Right cardiac atrium (tissue), 5 donors: ENCODE measurements around the gene MPRIP. TPM values are rescaled to one million over a fixed set of nuclear protein-coding genes. Genes with fewer than 3 reads are reported as not detected.

ENCODE experiments used
- ATAC-seq, 2 donors: fragments of 200-7000 bp; cut with Tn5 transposase; one replicate each; pipeline versions ENCODE4 v1.8.0 to v1.9.1; 2020; ENCODE audit warnings: moderate library complexity in 2 of 2, mild to moderate bottlenecking in 1 of 2
- DNase-seq, 3 donors: peaks; one replicate each; pipeline ENCODE4 v3.0.0-alpha.2; 2020
- H3K27ac ChIP-seq: one replicate; pipeline ENCODE4 v1.5.1; 2013; ENCODE audit warnings: mild to moderate bottlenecking, low read length, control low read depth, moderate library complexity
- H3K27me3 ChIP-seq: one replicate; pipeline ENCODE4 v1.6.1; 2013; ENCODE audit not compliant: control insufficient read depth, insufficient read depth
- H3K4me1 ChIP-seq: one replicate; pipeline ENCODE4 v1.6.1; 2013; ENCODE audit warnings: low read length; ENCODE audit not compliant: control insufficient read depth, insufficient read depth
- H3K4me3 ChIP-seq: one replicate; pipeline ENCODE4 v1.5.1; 2013; ENCODE audit warnings: low read length, control low read depth
- H3K9me3 ChIP-seq: one replicate; pipeline ENCODE4 v1.6.1; 2013; ENCODE audit warnings: low read length; ENCODE audit not compliant: control insufficient read depth
- WGBS: extraction: QIAGEN DNeasy Blood & Tissue Kit; methylation state at CpG from one replicate; pipeline ENCODE4 v1.1.7; 2013; 5-methylcytosine and 5-hydroxymethylcytosine counted together
- intact Hi-C, 4 donors: fragments of 100-400 bp; cut with DNase I; formaldehyde crosslinking; loops; one replicate each; pipeline versions ENCODE4 v1.11.0 to v1.14.0; 2022 to 2023
- polyA plus RNA-seq: library from polyadenylated mRNA; stranded (reverse); fragments of 200-250 nt; gene quantifications from one replicate; pipeline ENCODE4 v1.2.3, GENCODE V29; 2013
- total RNA-seq, 4 donors: library from RNA; stranded (reverse); fragmentation: NEBNext Ultra II Directional; extraction: Animal tissue kit (Norgen Biotek cat#: 25700); gene quantifications; one replicate each; pipeline ENCODE4 v1.2.1, GENCODE V29; 2021
- donor health status: healthy with polysubstance abuse.
- donor health status: DM: no; HTN: yes; CAD: no.
- donor health status: DM: no; HTN: no; CAD: no.
- donor health status: DM: no; HTN: yes; CAD: no; lungs with severe emphysema.
- donor health status: DM: yes; HTN: yes; CAD: no.

The MPRIP gene
- total and polyA plus RNA-seq, 5 donors, result 228 to 331 (median 312) TPM

GRCh38 chr17:17236295-17237025, 194.2 kb downstream of the MPRIP start:
- peak overlapping the region; percentile 95 for H3K27ac ChIP-seq
- DNase-seq (peak in 1 of 3 donors; percentile 32), ATAC-seq (peak; percentile 22 to 34)
- H3K4me1 ChIP-seq, result peaks cover 13% of the 10 kb centered on the region
- H3K27me3 ChIP-seq, result no peaks in the 10 kb centered on the region
- peak overlapping the region; percentile 97 for H3K4me3 ChIP-seq
- WGBS, result under 1% methylated on average over 31 of the region's 31 CpGs
- intact Hi-C loops, result no loop called here
- no peaks in the 10 kb centered on the region for H3K9me3 ChIP-seq

- ATAC-seq (peak; percentile 97), DNase-seq (peak; percentile 94 to 99 (median 97))
- Histone ChIP-seq H3K27me3 (no peaks in the 10 kb centered on the region), H3K4me3 (peak within 1 kb of the TSS; percentile 97), H3K9me3 (no peaks in the 10 kb centered on the region), H3K27ac (peak within 1 kb of the TSS; percentile 95), H3K4me1 (peaks cover 13% of the 10 kb centered on the region)
- intact Hi-C loops, result no loop called here
- under 1% methylated on average over 53 of the region's 53 CpGs for WGBS
Measured at GRCh38 chr17:17237026-17237799, 195.0 kb downstream of the MPRIP start, which contains the start of gene FLCN. Gene FLCN (minus strand): TSS chr17:17237168. CDS start chr17:17228137, 9,031 bp downstream.

GRCh38 chr17:17239832-17240231, 197.6 kb downstream of the MPRIP start:
- Histone ChIP-seq H3K4me1 (peaks cover 10% of the 10 kb centered on the region), H3K4me3 (no peak overlapping the region), H3K9me3 (no peaks in the 10 kb centered on the region), H3K27me3 (no peaks in the 10 kb centered on the region), H3K27ac (no peak overlapping the region)
- no peak for ATAC-seq
- no peak for DNase-seq
- WGBS, result 71% methylated on average over 1 of the region's 1 CpG
- intact Hi-C loops, result no loop called here

DNA sequence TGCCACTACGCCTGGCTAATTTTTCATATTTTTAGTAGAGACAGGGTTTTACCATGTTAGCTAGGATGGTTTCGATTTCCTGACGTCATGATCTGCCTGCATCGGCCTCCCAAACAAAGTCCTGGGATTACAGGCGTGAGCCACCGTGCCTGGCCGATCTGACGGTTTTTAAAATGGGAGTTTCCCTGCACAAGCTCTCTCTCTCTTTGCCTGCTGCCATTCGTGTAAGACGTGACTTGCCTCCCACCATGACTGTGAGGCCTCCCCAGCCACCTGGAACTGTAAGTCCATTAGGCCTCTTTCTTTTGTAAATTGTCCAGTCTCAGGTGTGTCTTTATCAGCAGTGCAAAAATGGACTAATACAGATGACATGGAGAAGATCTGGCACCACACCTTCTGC, 199.4 kb downstream of the MPRIP start:
- no peaks in the 10 kb centered on the region for H3K9me3 ChIP-seq
- H3K27me3 ChIP-seq, result no peaks in the 10 kb centered on the region
- 86% methylated on average over 10 of the region's 10 CpGs for WGBS
- intact Hi-C loops, result no loop called here
- ATAC-seq, result no peak
- no peak overlapping the region for H3K27ac ChIP-seq
- no peaks in the 10 kb centered on the region for H3K4me1 ChIP-seq
- no peak overlapping the region for H3K4me3 ChIP-seq
- no peak for DNase-seq

DNA sequence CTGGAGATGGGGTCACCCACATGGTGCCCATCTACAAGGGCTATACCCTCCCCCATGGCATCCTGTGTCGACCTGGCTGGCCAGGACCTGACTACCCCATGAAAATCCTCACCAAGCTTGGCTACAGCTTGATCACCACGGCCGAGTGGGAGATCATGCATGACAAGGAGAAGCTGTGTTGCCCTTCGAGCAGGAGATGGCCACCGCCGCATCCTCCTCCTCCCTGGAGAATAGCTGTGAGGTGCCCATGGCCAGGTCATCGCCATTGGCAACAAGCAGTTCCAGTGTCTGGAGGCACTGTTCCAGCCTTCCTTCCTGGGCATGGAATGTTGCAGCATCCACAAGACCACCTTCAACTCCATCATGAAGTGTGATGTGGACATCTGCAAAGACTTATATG, 200.0 kb downstream of the MPRIP start:
- Histone ChIP-seq H3K4me3 (no peak overlapping the region), H3K27ac (no peak overlapping the region), H3K9me3 (no peaks in the 10 kb centered on the region), H3K27me3 (no peaks in the 10 kb centered on the region), H3K4me1 (no peaks in the 10 kb centered on the region)
- WGBS, result 95% methylated on average over 7 of the region's 7 CpGs
- ATAC-seq (no peak), DNase-seq (no peak)
- intact Hi-C loops, result no loop called here

Other genes starting within 250 kb of the MPRIP start
- gene TNFRSF13B, start 70.3 kb upstream of the MPRIP start, total RNA-seq, result not detected
- not detected for gene TNFRSF13B, start 70.3 kb upstream of the MPRIP start, polyA plus RNA-seq
- 1 to 10 TPM; 3.8 to 5.4 (median 4.0) TPM for gene PLD6, start 163.9 kb downstream of the MPRIP start, total RNA-seq
- 2.9 TPM for gene PLD6, start 163.9 kb downstream of the MPRIP start, polyA plus RNA-seq
- gene FLCN, start 194.7 kb downstream of the MPRIP start, total RNA-seq, result 10 to 100 TPM; 22.9 to 55.7 (median 30.7) TPM
- 30.7 TPM for gene FLCN, start 194.7 kb downstream of the MPRIP start, polyA plus RNA-seq
- gene COPS3, start 238.8 kb downstream of the MPRIP start, total RNA-seq, result 10 to 100 TPM; 52.2 to 65.7 (median 57.2) TPM
- 52.0 TPM for gene COPS3, start 238.8 kb downstream of the MPRIP start, polyA plus RNA-seq